Activated T-helper 17 cell treated with anti-CD3 and anti-CD28 coated beads, Interleukin-2, amount 50 U/mL, for 72 hours (primary cell): ENCODE measurements around the gene KCNN2. TPM values are rescaled to one million over a fixed set of nuclear protein-coding genes. Genes with fewer than 3 reads are reported as not detected.

Experiments
- ATAC-seq: fragments of 150-1000 bp; cut with Tn5 transposase; replicated peaks from 2 replicates; pipeline ENCODE4 v1.10.0; 2021; ENCODE audit warnings: mild to moderate bottlenecking, moderate library complexity
- H3K27ac Mint-ChIP-seq: one replicate; pipeline ENCODE4 v1.8.0; 2022; ENCODE audit warnings: mixed read lengths
- H3K27me3 Mint-ChIP-seq: one replicate; pipeline ENCODE4 v1.8.0; 2022; ENCODE audit warnings: mixed read lengths
- H3K36me3 Mint-ChIP-seq: one replicate; pipeline ENCODE4 v1.8.0; 2022; ENCODE audit warnings: low read depth, mild to moderate bottlenecking, mixed read lengths
- H3K4me1 Mint-ChIP-seq: one replicate; pipeline ENCODE4 v1.8.0; 2022; ENCODE audit warnings: mixed read lengths
- H3K4me3 Mint-ChIP-seq: one replicate; pipeline ENCODE4 v1.8.0; 2022; ENCODE audit warnings: mild to moderate bottlenecking, mixed read lengths
- H3K9me3 Mint-ChIP-seq: one replicate; pipeline ENCODE4 v1.8.0; 2022; ENCODE audit warnings: mixed read lengths
- total RNA-seq, 2 donors: library from RNA; stranded (reverse); gene quantifications; one replicate each; pipeline ENCODE4 v1.2.3, GENCODE V29; 2022

Gene KCNN2
- total RNA-seq, 2 donors from 2014 or later: not detected

GRCh38 chr5:114469372-114469771 is 107.5 kb downstream of the KCNN2 start:
- Mint-ChIP-seq H3K27me3 (no peaks in the 10 kb centered on the region), H3K9me3 (no peaks in the 10 kb centered on the region), H3K27ac (no peak overlapping the region), H3K4me1 (no peaks in the 10 kb centered on the region), H3K4me3 (no peak overlapping the region), H3K36me3 (no peaks in the 10 kb centered on the region)
- ATAC-seq: no peak

GRCh38 chr5:114471529-114471928 is 109.7 kb downstream of the KCNN2 start:
- Mint-ChIP-seq H3K4me3 (no peak overlapping the region), H3K4me1 (no peaks in the 10 kb centered on the region), H3K27ac (no peak overlapping the region), H3K27me3 (no peaks in the 10 kb centered on the region), H3K9me3 (no peaks in the 10 kb centered on the region), H3K36me3 (no peaks in the 10 kb centered on the region)
- no peak for ATAC-seq

- ATAC-seq: no peak
- no peak overlapping the region for H3K4me3 Mint-ChIP-seq
- peaks cover 5% of the 10 kb centered on the region for H3K9me3 Mint-ChIP-seq
- no peaks in the 10 kb centered on the region for H3K4me1 Mint-ChIP-seq
- no peak overlapping the region for H3K27ac Mint-ChIP-seq
- H3K36me3 Mint-ChIP-seq: no peaks in the 10 kb centered on the region
- no peaks in the 10 kb centered on the region for H3K27me3 Mint-ChIP-seq
These were observed 111.7 kb downstream of the KCNN2 start for GRCh38 chr5:114473541-114473940.

GRCh38 chr5:114477816-114478334 is 116.0 kb downstream of the KCNN2 start:
- no peaks in the 10 kb centered on the region for H3K4me1 Mint-ChIP-seq
- H3K27me3 Mint-ChIP-seq: no peaks in the 10 kb centered on the region
- no peak overlapping the region for H3K4me3 Mint-ChIP-seq
- H3K9me3 Mint-ChIP-seq: peaks cover 15% of the 10 kb centered on the region
- no peak overlapping the region for H3K27ac Mint-ChIP-seq
- ATAC-seq: no peak
- H3K36me3 Mint-ChIP-seq: no peaks in the 10 kb centered on the region

DNA sequence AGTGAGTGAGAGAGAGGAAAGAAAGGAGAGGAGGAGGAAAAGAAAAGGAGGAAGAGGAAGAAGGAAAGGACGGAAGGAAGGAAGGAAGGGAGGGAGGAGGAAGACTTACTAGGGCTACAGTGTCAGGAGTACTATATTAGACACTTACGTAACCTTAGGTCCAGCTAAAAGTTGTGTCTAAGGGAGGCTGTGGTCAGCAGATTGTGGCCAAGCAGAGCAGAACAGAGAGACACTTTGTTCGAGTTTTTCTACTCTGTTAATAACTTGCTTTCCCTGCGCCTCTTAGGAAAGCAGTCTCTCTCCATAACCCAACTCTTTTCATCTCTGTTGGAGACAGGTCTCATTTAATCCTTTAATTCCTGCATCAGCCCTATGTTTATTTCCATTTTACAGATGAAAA is 138.9 kb downstream of the KCNN2 start:
- H3K27me3 Mint-ChIP-seq: no peaks in the 10 kb centered on the region
- H3K27ac Mint-ChIP-seq: no peak overlapping the region
- H3K4me1 Mint-ChIP-seq: no peaks in the 10 kb centered on the region
- no peak overlapping the region for H3K4me3 Mint-ChIP-seq
- peaks cover 2% of the 10 kb centered on the region for H3K9me3 Mint-ChIP-seq
- no peak for ATAC-seq
- H3K36me3 Mint-ChIP-seq: no peaks in the 10 kb centered on the region

DNA sequence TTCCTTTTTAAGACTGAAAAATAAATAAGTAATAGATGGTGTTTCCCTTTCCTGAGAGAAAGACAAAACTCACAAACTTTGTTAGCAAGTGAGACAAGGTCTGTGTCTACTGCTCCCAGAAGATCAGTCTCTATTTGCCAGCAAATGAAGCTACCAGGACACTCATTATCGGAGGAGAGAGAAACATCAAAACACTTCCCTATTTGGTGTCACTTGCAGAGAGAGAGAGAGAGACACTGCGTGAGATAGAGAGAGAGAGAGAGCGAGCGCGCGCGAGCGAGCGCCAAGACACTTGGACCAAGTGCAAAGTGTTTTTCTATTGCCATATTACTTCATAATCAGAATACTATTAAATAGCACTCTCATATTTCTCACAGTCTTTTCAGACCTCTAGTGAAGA is 142.7 kb downstream of the KCNN2 start:
- Mint-ChIP-seq H3K4me1 (no peaks in the 10 kb centered on the region), H3K4me3 (no peak overlapping the region), H3K9me3 (no peaks in the 10 kb centered on the region), H3K27ac (no peak overlapping the region), H3K27me3 (no peaks in the 10 kb centered on the region), H3K36me3 (no peaks in the 10 kb centered on the region)
- ATAC-seq: no peak

GRCh38 chr5:114524221-114524620 is 162.4 kb downstream of the KCNN2 start:
- H3K27ac Mint-ChIP-seq: no peak overlapping the region
- no peaks in the 10 kb centered on the region for H3K9me3 Mint-ChIP-seq
- H3K27me3 Mint-ChIP-seq: no peaks in the 10 kb centered on the region
- no peaks in the 10 kb centered on the region for H3K4me1 Mint-ChIP-seq
- no peak for ATAC-seq
- H3K4me3 Mint-ChIP-seq: no peak overlapping the region
- no peaks in the 10 kb centered on the region for H3K36me3 Mint-ChIP-seq

DNA sequence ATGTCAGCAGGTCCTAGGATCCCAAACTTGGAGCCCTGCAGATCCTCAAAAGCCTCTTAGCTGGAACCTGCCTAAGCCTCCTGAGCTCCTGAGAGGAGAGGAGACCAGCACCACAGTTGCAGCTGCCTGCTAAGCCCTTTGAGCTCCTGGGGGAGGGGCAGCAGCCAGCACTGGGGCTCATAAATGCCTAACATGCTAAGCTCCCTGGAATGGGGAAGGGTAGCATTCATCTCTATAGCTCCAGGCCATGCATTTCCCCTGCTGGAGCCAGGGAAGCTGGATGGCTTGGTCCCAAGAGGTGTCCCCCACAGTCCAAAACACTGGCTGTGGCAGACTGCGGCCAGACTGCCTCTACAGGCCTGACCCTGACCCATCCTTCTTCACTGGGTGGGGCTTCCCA is 182.7 kb downstream of the KCNN2 start:
- no peaks in the 10 kb centered on the region for H3K36me3 Mint-ChIP-seq
- H3K4me3 Mint-ChIP-seq: no peak overlapping the region
- H3K9me3 Mint-ChIP-seq: peaks cover 21% of the 10 kb centered on the region
- ATAC-seq: no peak
- H3K4me1 Mint-ChIP-seq: no peaks in the 10 kb centered on the region
- H3K27ac Mint-ChIP-seq: no peak overlapping the region
- no peaks in the 10 kb centered on the region for H3K27me3 Mint-ChIP-seq
